Transverse colon (tissue), 4 donors: ENCODE data around the gene MED31. TPM values are rescaled to one million over a fixed set of nuclear protein-coding genes. Genes with fewer than 3 reads are reported as not detected.

ENCODE experiments used
- DNase-seq: peaks from one replicate; pipeline ENCODE4 v3.0.0-alpha.2; 2019
- H3K27ac ChIP-seq, 4 donors: fragments of 200-600 bp; sonication (generic); 2 replicates each; pipeline ENCODE4 v1.5.1; 2016 to 2018; ENCODE audit warnings: inconsistent platforms in 4 of 4
- H3K27me3 ChIP-seq: fragments of 200-600 bp; sonication (generic); 2 replicates; pipeline ENCODE4 v1.5.1; 2017; ENCODE audit warnings: inconsistent platforms
- H3K36me3 ChIP-seq, 4 donors: fragments of 200-600 bp; sonication (generic); 2 replicates each; pipeline ENCODE4 v1.5.1; 2017 to 2019; ENCODE audit warnings: inconsistent platforms in 4 of 4
- H3K4me1 ChIP-seq, 4 donors: fragments of 200-600 bp; sonication (generic); 2 replicates each; pipeline ENCODE4 v1.5.1; 2017 to 2020; ENCODE audit warnings: inconsistent platforms in 4 of 4
- H3K4me3 ChIP-seq, 4 donors: fragments of 200-600 bp; sonication (generic); 1 replicate in 1 of 4; 2 replicates in 3 of 4; pipeline versions ENCODE4 v1.5.1 to v1.6.1; 2017 to 2019; ENCODE audit warnings: inconsistent platforms in 4 of 4
- H3K9me3 ChIP-seq, 2 donors: fragments of 200-600 bp; sonication (generic); 2 replicates each; pipeline ENCODE4 v1.5.1; 2017 to 2019; ENCODE audit warnings: inconsistent platforms in 2 of 2
- EP300 ChIP-seq: sonication (generic); formaldehyde crosslinking; IDR thresholded peaks from one replicate; pipeline ENCODE4 v1.6.1; 2017; ENCODE audit warnings: antibody characterized with exemption, low read depth
- POLR2A ChIP-seq: fragments of 450-650 bp; IDR thresholded peaks from one replicate; pipeline ENCODE4 v1.6.1; 2016; ENCODE audit warnings: antibody characterized with exemption, mild to moderate bottlenecking, moderate library complexity
- POLR2AphosphoS5 ChIP-seq, 3 donors: sonication (generic); formaldehyde crosslinking; IDR thresholded peaks; one replicate each; pipeline ENCODE4 v1.6.1; 2016; ENCODE audit warnings: antibody characterized with exemption in 3 of 3
- WGBS, 2 donors: methylation state at CpG; one replicate each; pipeline ENCODE4 v1.1.5; 2018; ENCODE audit warnings: low coverage in 1 of 2; 5-methylcytosine and 5-hydroxymethylcytosine counted together
- in situ Hi-C, 4 donors: fragments of 200-750 bp; cut with MboI; loops; one replicate each; pipeline versions ENCODE4 v1.15.0 to v1.15.1; 2017; ENCODE audit warnings: low sequenced_read_pairs in 3 of 4, low pct_ligation_motif_present in 1 of 4, low pct_unique_long_range_greater_than_20kb in 1 of 4
- intact Hi-C: fragments of 100-400 bp; cut with DNase I; formaldehyde crosslinking; loops from one replicate; pipeline ENCODE4 v1.15.1; 2023; ENCODE audit warnings: low total_unique reads
- total RNA-seq, 4 donors: library from RNA; depleted of rRNA; stranded (reverse); fragments of >200 nt; gene quantifications; one replicate each; pipeline ENCODE4 v1.1.0, GENCODE V29; 2016
- TF ChIP-seq, protein P1 (sequence below), 5 experiments: fragments of 200-600 bp in 3 of 5; fragments of 450-650 bp in 2 of 5; sonication (generic) in 3 of 5; IDR thresholded peaks; 1 replicate in 2 of 5; 2 replicates in 3 of 5; pipeline ENCODE4 v1.5.1; 2016 to 2017; ENCODE audit warnings: antibody characterized with exemption in 5 of 5, inconsistent platforms in 3 of 5, mild to moderate bottlenecking in 2 of 5, moderate library complexity in 1 of 5

Gene MED31
- total RNA-seq, 4 donors from 2014 or later, result 1.2 to 36.3 (median 5.9) TPM

DNA sequence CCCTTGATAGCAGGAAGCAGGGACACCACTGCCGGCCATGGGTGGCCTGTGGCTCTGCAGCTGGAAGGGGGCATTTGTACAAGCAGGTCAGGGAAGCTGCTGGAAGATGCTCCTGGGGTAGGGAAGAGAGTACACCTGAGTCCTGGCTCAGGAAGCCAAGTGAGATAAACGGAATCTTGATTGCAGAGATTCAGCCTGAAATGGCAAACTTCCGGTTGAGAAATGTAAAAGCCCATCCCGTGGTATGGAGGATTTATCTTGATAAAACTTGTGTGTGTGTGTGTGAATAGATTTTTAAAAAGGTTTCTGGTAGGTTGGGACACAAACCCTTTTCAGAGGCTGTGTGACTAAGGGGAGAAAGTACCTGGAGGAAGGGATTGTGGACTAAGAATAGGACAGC lies 29.8 kb upstream of the MED31 start:
- no peak for DNase-seq
- in situ Hi-C loops (loop anchor here in 1 of 4 donors (25.0 kb wide), 1 partner anchor 106 kb away; the partner anchor contains the start of gene FBXO39), intact Hi-C loops (no loop called here)
- WGBS, 2 donors, result 61 to 67% methylated on average over 1 to 4 of the region's 4 CpGs
- H3K4me3 ChIP-seq, result no peak overlapping the region
- H3K27me3 ChIP-seq, result peaks cover 52% of the 10 kb centered on the region
- no peaks in the 10 kb centered on the region for H3K36me3 ChIP-seq
- H3K4me1 ChIP-seq, result no peaks in the 10 kb centered on the region
- H3K9me3 ChIP-seq, result no peaks in the 10 kb centered on the region
- TF ChIP-seq POLR2A (no peak), POLR2AphosphoS5 (IDR thresholded peaks at IDR 0.05) (no peak), EP300 (no peak)
- TF ChIP-seq, protein P1, sequence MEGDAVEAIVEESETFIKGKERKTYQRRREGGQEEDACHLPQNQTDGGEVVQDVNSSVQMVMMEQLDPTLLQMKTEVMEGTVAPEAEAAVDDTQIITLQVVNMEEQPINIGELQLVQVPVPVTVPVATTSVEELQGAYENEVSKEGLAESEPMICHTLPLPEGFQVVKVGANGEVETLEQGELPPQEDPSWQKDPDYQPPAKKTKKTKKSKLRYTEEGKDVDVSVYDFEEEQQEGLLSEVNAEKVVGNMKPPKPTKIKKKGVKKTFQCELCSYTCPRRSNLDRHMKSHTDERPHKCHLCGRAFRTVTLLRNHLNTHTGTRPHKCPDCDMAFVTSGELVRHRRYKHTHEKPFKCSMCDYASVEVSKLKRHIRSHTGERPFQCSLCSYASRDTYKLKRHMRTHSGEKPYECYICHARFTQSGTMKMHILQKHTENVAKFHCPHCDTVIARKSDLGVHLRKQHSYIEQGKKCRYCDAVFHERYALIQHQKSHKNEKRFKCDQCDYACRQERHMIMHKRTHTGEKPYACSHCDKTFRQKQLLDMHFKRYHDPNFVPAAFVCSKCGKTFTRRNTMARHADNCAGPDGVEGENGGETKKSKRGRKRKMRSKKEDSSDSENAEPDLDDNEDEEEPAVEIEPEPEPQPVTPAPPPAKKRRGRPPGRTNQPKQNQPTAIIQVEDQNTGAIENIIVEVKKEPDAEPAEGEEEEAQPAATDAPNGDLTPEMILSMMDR (IDR thresholded peaks at IDR 0.05), result no peak
- no peak overlapping the region for H3K27ac ChIP-seq

DNA sequence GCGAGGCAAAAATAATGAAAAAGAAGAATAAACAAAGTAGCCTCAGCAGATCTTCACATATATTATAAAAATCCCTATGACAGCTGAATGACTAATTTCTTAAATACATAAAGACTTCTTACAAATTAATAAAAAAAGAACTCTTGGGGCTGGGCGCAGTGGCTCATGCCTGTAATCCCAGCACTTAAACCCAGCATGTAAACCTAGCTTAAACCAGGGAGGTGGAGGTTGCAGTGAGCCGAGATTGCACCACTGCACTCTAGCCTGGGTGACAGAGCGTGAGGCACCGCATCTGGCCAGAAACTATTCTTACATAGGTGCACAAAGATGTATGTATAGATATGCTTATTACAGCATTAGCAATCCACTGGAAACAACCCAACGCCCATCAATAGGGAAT lies 27.8 kb upstream of the MED31 start:
- intact Hi-C loops, result no loop called here
- no peak for TF ChIP-seq POLR2A
- TF ChIP-seq, protein P1 (IDR thresholded peaks at IDR 0.05), result no peak
- no peak for TF ChIP-seq POLR2AphosphoS5 (IDR thresholded peaks at IDR 0.05)
- no peak for TF ChIP-seq EP300
- Histone ChIP-seq H3K4me1 (no peaks in the 10 kb centered on the region), H3K4me3 (no peak overlapping the region), H3K9me3 (no peaks in the 10 kb centered on the region), H3K27me3 (peaks cover 48% of the 10 kb centered on the region), H3K27ac (no peak overlapping the region), H3K36me3 (no peaks in the 10 kb centered on the region)
- 61 to 72% methylated on average over 3 to 6 of the region's 6 CpGs for WGBS, 2 donors
- in situ Hi-C loops, result loop anchor here in 1 of 4 donors (25.0 kb wide), 1 partner anchor 108 kb away; the partner anchor contains the start of gene FBXO39
- no peak for DNase-seq

DNA sequence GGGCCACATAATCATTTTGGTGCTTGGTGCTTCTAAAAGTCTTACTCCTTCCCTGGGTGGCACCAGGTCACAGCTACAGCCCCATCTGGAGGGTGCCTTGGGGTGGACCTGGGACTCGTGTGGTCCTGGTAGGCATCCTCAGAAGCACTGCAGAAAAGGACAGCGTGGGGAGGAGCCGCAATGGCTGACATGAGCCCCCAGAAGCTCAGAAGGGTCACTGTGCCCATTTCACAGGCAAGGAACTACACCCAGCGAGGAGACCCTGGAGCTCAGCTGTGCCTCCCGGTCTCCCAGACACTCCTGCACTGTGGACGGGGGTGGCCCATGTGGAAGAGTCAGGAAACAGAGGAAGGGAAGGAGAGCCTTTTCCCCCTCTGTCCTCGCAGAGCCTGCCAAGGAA lies 26.5 kb upstream of the MED31 start:
- TF ChIP-seq EP300 (no peak), POLR2A (no peak), POLR2AphosphoS5 (IDR thresholded peaks at IDR 0.05) (no peak)
- TF ChIP-seq, protein P1 (IDR thresholded peaks at IDR 0.05), result no peak
- Histone ChIP-seq H3K27me3 (peaks cover 48% of the 10 kb centered on the region), H3K9me3 (no peaks in the 10 kb centered on the region), H3K36me3 (no peaks in the 10 kb centered on the region), H3K4me1 (no peaks in the 10 kb centered on the region), H3K4me3 (no peak overlapping the region), H3K27ac (no peak overlapping the region)
- 64% methylated on average over 7 of the region's 7 CpGs; no CpG with 5 or more reads in 1 of the 2 donors for WGBS, 2 donors
- in situ Hi-C loops, result loop anchor here in 1 of 4 donors (25.0 kb wide), 1 partner anchor 109 kb away; the partner anchor contains the start of gene FBXO39
- DNase-seq, result no peak
- intact Hi-C loops, result no loop called here

DNA sequence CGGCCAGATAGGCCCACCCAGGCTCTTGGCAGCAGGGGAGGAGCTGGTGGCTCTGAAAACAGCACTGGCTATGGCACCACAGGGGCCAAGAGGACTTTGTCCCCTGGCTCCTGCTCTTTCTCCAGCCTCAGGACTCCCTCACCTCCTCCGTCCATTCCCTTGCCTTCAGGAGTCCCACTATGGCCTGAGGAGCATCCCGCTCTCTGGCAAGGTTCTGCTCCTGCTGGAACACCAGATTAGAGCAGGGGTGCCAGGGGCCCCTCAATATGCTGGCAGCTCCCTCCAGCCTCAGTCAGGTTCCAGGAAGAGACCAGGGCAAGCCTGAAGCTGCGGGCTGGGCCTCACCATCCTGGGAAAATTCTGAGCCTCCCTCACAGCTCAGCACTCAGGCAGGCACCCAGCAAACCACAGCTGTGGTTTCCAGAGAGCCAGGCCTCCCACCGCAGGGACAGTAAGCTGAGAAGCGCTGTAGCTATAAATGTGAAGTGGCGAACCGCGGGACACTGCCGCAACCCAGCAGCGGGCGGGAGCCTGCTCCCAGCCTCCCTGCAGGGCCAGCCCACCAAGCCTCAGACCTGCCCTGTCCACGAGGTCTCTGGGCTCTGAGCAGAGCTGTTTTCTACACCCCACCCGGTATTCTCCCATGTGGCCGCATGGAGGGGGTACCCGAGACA lies 25.9 kb upstream of the MED31 start:
- WGBS, 2 donors, result 55% methylated on average over 15 of the region's 16 CpGs; no CpG with 5 or more reads in 1 of the 2 donors
- Histone ChIP-seq H3K4me1 (no peaks in the 10 kb centered on the region), H3K4me3 (no peak overlapping the region), H3K36me3 (no peaks in the 10 kb centered on the region), H3K27ac (no peak overlapping the region), H3K27me3 (peaks cover 48% of the 10 kb centered on the region), H3K9me3 (no peaks in the 10 kb centered on the region)
- intact Hi-C loops, result no loop called here
- in situ Hi-C loops, result loop anchor here in 1 of 4 donors (25.0 kb wide), 1 partner anchor 110 kb away; the partner anchor contains the start of gene FBXO39
- no peak for DNase-seq
- TF ChIP-seq, protein P1 (IDR thresholded peaks at IDR 0.05), result no peak
- TF ChIP-seq EP300 (no peak), POLR2AphosphoS5 (IDR thresholded peaks at IDR 0.05) (no peak), POLR2A (no peak)
